ENCODE data around the gene RCN1. TPM values are rescaled to one million over a fixed set of nuclear protein-coding genes. Genes with fewer than 3 reads are reported as not detected.
"Not testable (repeated sequence)": the region's sequence is repeated elsewhere in the genome, so short reads cannot be mapped to it uniquely, and the experiment has no call there.

RCN1 gene
- total RNA-seq, 4 donors from 2014 or later = 40.0 to 65.1 (median 55.9) TPM

DNA sequence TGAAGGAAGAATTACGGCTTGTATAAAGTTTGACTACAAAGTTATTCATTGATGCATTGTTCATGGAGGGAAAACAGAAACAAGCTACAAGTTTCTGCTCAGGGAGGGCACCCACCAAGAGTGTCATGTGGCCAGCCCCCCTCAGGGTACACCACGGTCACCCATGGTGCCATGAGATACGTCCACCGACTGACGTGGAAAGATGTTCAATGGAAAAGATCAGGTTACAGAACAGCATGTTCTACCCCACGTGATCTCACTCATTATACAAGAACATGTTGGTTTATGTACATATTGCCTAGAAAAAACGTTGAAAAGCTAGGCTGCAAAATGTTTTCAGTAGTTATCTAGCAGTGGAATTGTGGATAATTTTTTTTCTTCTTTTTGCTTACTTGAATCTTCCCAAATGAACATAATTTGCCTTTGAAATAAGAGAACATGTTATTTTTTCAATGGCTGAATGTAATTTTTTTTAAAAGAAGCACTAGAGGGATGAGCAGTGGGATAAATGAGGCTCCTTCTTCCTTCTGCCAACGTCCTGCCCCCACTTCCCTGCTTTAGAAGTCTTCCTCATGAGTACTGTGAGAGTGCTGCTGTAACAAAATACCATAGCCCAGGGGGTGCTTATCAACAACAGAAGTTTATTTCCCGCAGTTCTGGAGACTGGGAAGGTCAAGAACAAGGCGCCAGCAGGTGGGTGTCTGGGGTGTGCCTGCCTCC lies 22.5 kb downstream of the RCN1 start:
- Histone ChIP-seq H3K9me3 (no peaks in the 10 kb centered on the region), H3K27me3 (no peaks in the 10 kb centered on the region), H3K36me3 (no peaks in the 10 kb centered on the region), H3K27ac (no peak overlapping the region), H3K4me3 (no peak overlapping the region), H3K4me1 (no peaks in the 10 kb centered on the region)
- no peak for DNase-seq (ENCODE audit: low spot score in 2 of 2)
- WGBS, 2 donors = 36 to 39% methylated on average over 10 of the region's 10 CpGs
- TF ChIP-seq POLR2A (IDR thresholded peaks at IDR 0.05) (no peak), EP300 (IDR thresholded peaks at IDR 0.05) (peak in 1 of 2 donors; percentile 22)

DNA sequence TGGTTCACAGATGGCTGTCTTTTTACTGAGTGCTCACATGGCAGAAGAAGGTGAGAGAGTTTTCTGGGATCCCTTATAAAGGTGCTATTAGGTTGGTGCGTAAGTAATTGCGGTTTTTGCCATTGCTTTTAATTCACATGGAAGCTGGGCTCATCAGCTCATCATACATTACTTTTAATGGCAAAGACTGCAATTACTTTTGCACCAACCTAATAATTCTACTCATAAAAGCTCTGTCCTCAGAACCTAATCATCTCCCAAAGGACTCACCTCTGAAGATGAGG lies 23.0 kb downstream of the RCN1 start:
- H3K27ac ChIP-seq = no peak overlapping the region
- no peaks in the 10 kb centered on the region for H3K36me3 ChIP-seq
- 82 to 85% methylated on average over 2 of the region's 2 CpGs for WGBS, 2 donors
- H3K9me3 ChIP-seq = no peaks in the 10 kb centered on the region
- H3K27me3 ChIP-seq = no peaks in the 10 kb centered on the region
- TF ChIP-seq POLR2A (IDR thresholded peaks at IDR 0.05) (no peak), EP300 (IDR thresholded peaks at IDR 0.05) (no peak)
- TF ChIP-seq, protein P1, sequence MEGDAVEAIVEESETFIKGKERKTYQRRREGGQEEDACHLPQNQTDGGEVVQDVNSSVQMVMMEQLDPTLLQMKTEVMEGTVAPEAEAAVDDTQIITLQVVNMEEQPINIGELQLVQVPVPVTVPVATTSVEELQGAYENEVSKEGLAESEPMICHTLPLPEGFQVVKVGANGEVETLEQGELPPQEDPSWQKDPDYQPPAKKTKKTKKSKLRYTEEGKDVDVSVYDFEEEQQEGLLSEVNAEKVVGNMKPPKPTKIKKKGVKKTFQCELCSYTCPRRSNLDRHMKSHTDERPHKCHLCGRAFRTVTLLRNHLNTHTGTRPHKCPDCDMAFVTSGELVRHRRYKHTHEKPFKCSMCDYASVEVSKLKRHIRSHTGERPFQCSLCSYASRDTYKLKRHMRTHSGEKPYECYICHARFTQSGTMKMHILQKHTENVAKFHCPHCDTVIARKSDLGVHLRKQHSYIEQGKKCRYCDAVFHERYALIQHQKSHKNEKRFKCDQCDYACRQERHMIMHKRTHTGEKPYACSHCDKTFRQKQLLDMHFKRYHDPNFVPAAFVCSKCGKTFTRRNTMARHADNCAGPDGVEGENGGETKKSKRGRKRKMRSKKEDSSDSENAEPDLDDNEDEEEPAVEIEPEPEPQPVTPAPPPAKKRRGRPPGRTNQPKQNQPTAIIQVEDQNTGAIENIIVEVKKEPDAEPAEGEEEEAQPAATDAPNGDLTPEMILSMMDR (IDR thresholded peaks at IDR 0.05) = no peak
- H3K4me3 ChIP-seq = no peak overlapping the region
- no peak for DNase-seq (ENCODE audit: low spot score in 2 of 2)
- H3K4me1 ChIP-seq = no peaks in the 10 kb centered on the region

DNA sequence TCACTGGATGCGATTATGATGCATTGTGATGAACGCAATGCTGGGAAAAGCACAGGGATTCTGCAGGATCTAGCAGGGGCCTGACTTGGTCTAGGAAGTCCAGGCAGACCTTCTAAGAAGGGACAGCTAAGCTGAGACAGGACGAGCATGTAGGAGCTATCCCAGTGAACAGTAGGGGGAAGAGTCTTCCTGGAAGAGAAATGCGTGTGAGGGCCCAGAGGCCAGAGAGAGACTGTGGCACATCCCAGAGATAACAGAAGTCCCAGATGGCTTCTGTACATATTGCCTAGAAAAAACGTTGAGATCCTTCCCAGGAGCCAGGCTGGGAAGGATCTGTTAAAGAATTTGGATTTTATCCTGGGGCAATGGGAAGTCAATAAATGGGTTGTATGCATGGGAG lies 24.6 kb downstream of the RCN1 start:
- DNase-seq (ENCODE audit: low spot score in 2 of 2) = no peak
- TF ChIP-seq, protein P1 (IDR thresholded peaks at IDR 0.05) = no peak
- TF ChIP-seq EP300 (IDR thresholded peaks at IDR 0.05) = no peak
- TF ChIP-seq POLR2A (IDR thresholded peaks at IDR 0.05) = no peak
- Histone ChIP-seq H3K9me3 (no peaks in the 10 kb centered on the region), H3K4me3 (no peak overlapping the region), H3K4me1 (no peaks in the 10 kb centered on the region), H3K36me3 (no peaks in the 10 kb centered on the region), H3K27me3 (no peaks in the 10 kb centered on the region), H3K27ac (no peak overlapping the region)
- WGBS, 2 donors = 67 to 72% methylated on average over 5 of the region's 5 CpGs

DNA sequence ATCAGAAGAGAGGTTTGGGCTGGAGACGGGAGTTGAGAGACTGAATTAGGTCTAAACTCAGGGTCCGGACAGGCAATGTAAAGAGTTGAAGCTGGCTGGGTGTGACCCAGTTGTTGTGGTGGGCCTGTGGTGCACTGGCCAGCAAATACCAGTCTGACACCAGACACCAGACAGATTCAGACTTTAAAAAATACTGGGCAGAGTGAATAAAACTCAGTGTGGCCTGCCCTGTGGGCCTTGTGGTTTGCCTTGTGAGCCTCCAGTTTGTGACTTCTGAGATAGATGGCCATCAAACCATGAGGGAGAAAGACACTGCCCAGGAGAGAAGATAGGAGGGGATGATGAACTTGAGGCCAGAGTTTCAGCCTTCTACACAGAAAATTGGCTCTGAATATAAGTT lies 25.8 kb downstream of the RCN1 start:
- no peak for DNase-seq (ENCODE audit: low spot score in 2 of 2)
- H3K27me3 ChIP-seq = no peaks in the 10 kb centered on the region
- H3K4me1 ChIP-seq = no peaks in the 10 kb centered on the region
- no peak overlapping the region for H3K4me3 ChIP-seq
- no peaks in the 10 kb centered on the region for H3K36me3 ChIP-seq
- H3K27ac ChIP-seq = no peak overlapping the region
- 87 to 89% methylated on average over 2 of the region's 2 CpGs for WGBS, 2 donors
- TF ChIP-seq EP300 (IDR thresholded peaks at IDR 0.05) (no peak), POLR2A (IDR thresholded peaks at IDR 0.05) (no peak)
- TF ChIP-seq, protein P1 (IDR thresholded peaks at IDR 0.05) = no peak
- H3K9me3 ChIP-seq = no peaks in the 10 kb centered on the region

DNA sequence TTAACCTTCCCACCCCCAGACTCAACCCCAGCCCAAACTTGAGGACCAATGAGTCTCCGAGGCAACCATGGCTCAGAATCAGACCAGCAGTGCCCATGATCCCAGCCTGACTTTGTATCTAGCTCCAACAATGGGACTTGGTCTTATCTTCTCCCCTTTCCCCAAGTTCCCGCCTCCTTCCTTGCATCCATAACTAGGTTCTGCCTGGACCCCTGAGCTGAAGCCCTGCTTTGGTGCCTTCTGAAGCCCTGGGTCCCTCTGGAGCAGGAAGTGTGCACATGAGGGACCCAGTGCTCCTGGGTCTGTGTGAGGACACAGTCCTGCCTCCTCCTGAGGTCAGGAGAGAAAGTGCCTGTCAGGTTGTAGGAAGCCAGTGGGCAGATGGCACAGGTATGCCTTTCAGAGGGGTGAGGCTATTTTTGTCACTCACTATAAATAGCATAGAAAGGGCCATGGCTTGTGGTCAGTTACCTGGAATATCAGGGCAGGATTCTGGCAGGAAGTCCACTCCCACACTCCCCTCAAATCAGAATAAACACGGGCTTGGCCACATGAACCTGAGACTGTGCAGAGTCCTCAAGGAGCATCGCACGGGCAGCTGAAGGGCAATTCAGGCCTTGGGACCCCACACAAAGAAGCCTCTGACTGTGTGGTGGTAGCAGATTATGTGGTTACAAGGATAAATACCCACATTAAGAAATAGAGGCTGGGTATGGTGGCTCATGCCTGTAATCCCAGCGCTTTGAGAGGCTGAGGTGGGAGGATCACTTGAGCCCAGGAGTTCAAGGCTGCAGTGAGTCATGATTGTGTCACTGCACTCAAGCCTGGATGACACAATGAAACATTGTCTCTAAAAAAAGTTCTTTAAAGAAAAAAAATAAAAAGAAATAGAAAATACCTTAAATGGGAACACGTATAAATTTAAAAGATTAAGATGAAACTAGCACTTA lies 27.4 kb downstream of the RCN1 start:
- TF ChIP-seq POLR2A (IDR thresholded peaks at IDR 0.05) = no peak
- TF ChIP-seq, protein P1 (IDR thresholded peaks at IDR 0.05) = no peak
- no peak for TF ChIP-seq EP300 (IDR thresholded peaks at IDR 0.05)
- no peak overlapping the region for H3K27ac ChIP-seq
- H3K4me1 ChIP-seq = no peaks in the 10 kb centered on the region
- H3K9me3 ChIP-seq = no peaks in the 10 kb centered on the region
- 72 to 78% methylated on average over 7 of the region's 7 CpGs for WGBS, 2 donors
- no peak for DNase-seq (ENCODE audit: low spot score in 2 of 2)
- H3K27me3 ChIP-seq = no peaks in the 10 kb centered on the region
- no peaks in the 10 kb centered on the region for H3K36me3 ChIP-seq
- H3K4me3 ChIP-seq = no peak overlapping the region

DNA sequence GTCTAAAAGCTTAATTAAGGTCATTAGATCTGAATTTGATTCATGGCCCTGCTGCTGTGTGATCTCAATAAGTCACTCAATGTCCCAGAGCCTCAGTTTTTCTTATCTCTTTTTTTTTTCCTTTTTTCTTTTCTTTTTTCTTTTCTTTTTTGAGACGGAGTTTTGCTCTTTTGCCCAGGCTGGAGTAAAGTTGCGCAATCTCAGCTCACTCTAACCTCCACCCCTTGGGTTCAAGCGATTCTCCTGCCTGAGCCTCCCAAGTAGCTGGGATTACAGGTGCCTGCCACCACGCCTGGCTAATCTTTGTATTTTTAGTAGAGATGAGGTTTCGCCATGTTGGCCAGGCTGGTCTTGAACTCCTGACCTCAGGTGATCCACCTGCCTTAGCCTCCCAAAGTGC lies 28.3 kb downstream of the RCN1 start:
- H3K27me3 ChIP-seq; H3K4me1 ChIP-seq; H3K36me3 ChIP-seq; H3K4me3 ChIP-seq; H3K9me3 ChIP-seq; DNase-seq (ENCODE audit: low spot score in 2 of 2); H3K27ac ChIP-seq: not testable (repeated sequence)
- 85 to 87% methylated on average over 5 of the region's 5 CpGs for WGBS, 2 donors

Data from tibial nerve (tissue), 4 donors.